HG02759 (cell line): ENCODE measurements around the gene CCDC61.
A peak's percentile ranks its signal among the peaks of the same experiment; 100 is the strongest.

Experiments used
- ATAC-seq: cut with Tn5 transposase; IDR thresholded peaks from one replicate; pipeline ENCODE4 v1.9.1; 2021; ENCODE audit warnings: mild to moderate bottlenecking, moderate library complexity; ENCODE audit not compliant: unreplicated experiment

Gene CCDC61

GRCh38 chr19:46014941-46015686 lies 19.8 kb downstream of the CCDC61 start:
- no peak for ATAC-seq

- ATAC-seq: peak; percentile 17
Observed at GRCh38 chr19:46015687-46016425, 20.6 kb downstream of the CCDC61 start.

GRCh38 chr19:46016426-46017094 lies 21.3 kb downstream of the CCDC61 start:
- ATAC-seq: peak; percentile 70

- no peak for ATAC-seq
Observed at GRCh38 chr19:46017095-46017429, 21.8 kb downstream of the CCDC61 start.

GRCh38 chr19:46017874-46018675 lies 22.8 kb downstream of the CCDC61 start:
- no peak for ATAC-seq

- no peak for ATAC-seq
Observed at GRCh38 chr19:46018729-46019251, 23.5 kb downstream of the CCDC61 start.

GRCh38 chr19:46019270-46019669 lies 24.0 kb downstream of the CCDC61 start:
- no peak for ATAC-seq

GRCh38 chr19:46020819-46021125 lies 25.5 kb downstream of the CCDC61 start:
- ATAC-seq: no peak

GRCh38 chr19:46021531-46022041 lies 26.3 kb downstream of the CCDC61 start:
- no peak for ATAC-seq

- no peak for ATAC-seq
Observed at GRCh38 chr19:46022061-46022430, 26.8 kb downstream of the CCDC61 start.

GRCh38 chr19:46022431-46023310 lies 27.4 kb downstream of the CCDC61 start, which contains the start of gene PGLYRP1:
Gene PGLYRP1, minus strand, starts transcription at chr19:46023053. Its CDS starts 32 bp downstream, at chr19:46023021.
- no peak for ATAC-seq

GRCh38 chr19:46023311-46023779 lies 28.1 kb downstream of the CCDC61 start:
- no peak for ATAC-seq

- no peak for ATAC-seq
Observed at GRCh38 chr19:46025835-46026234, 30.6 kb downstream of the CCDC61 start.

- no peak for ATAC-seq
Observed at GRCh38 chr19:46030812-46031550, 35.7 kb downstream of the CCDC61 start.

GRCh38 chr19:46031781-46032596 lies 36.7 kb downstream of the CCDC61 start:
- ATAC-seq: no peak

- no peak for ATAC-seq
Observed at GRCh38 chr19:46032597-46033025, 37.3 kb downstream of the CCDC61 start.

GRCh38 chr19:46033401-46033800 lies 38.1 kb downstream of the CCDC61 start:
- no peak for ATAC-seq

GRCh38 chr19:46035546-46035945 lies 40.3 kb downstream of the CCDC61 start:
- no peak for ATAC-seq
